Erythroblast (primary cell): ENCODE measurements around the gene PGPEP1.

Experiments
- GATA1 ChIP-seq: IDR thresholded peaks from 2 replicates; pipeline ENCODE4 v1.6.1; 2011; ENCODE audit warnings: low read depth, mild to moderate bottlenecking, control low read depth, low read length, moderate library complexity
- POLR2A ChIP-seq: IDR thresholded peaks from 2 replicates; pipeline ENCODE4 v1.6.1; 2011; ENCODE audit warnings: mild to moderate bottlenecking, low read length

- TF ChIP-seq POLR2A (no peak), GATA1 (no peak)
Measured at GRCh38 chr19:18419195-18419698, 78.8 kb downstream of the PGPEP1 start, which contains the start of gene SSBP4.
